ENCODE data around the gene C6.
"Not testable (repeated sequence)": the region's sequence is repeated elsewhere in the genome, so short reads cannot be mapped to it uniquely, and the experiment has no call there.

C6 gene

GRCh38 chr5:41212935-41213334 lies 397 bp downstream of the C6 start:
- no peak for TF ChIP-seq CTCF (conservative IDR thresholded peaks at IDR 0.05; ENCODE audit: low read depth, low read length)
- Histone ChIP-seq H3K9ac (no peak overlapping the region), H3K79me2 (ENCODE audit: insufficient read depth, low read depth) (no peaks in the 10 kb centered on the region), H3K4me3 (IDR thresholded peaks at IDR 0.05; ENCODE audit: insufficient read depth, low read depth, low read length) (no peak overlapping the region), H3K4me2 (no peak overlapping the region), H2AFZ (ENCODE audit: low read depth) (no peak overlapping the region), H3K27me3 (ENCODE audit: insufficient read depth, low read depth) (no peaks in the 10 kb centered on the region), H3K36me3 (ENCODE audit: insufficient read depth) (no peaks in the 10 kb centered on the region), H4K20me1 (ENCODE audit: insufficient read depth) (no peaks in the 10 kb centered on the region), H3K4me1 (ENCODE audit: low read depth, poor library complexity, severe bottlenecking) (no peaks in the 10 kb centered on the region), H3K27ac (no peak overlapping the region)

GRCh38 chr5:41211417-41211816 lies 1.9 kb downstream of the C6 start:
- no peaks in the 10 kb centered on the region for H3K27me3 ChIP-seq (ENCODE audit: insufficient read depth, low read depth)
- H3K36me3 ChIP-seq (ENCODE audit: insufficient read depth) = no peaks in the 10 kb centered on the region
- H4K20me1 ChIP-seq (ENCODE audit: insufficient read depth) = no peaks in the 10 kb centered on the region
- H3K79me2 ChIP-seq (ENCODE audit: insufficient read depth, low read depth) = no peaks in the 10 kb centered on the region
- H3K27ac ChIP-seq = no peak overlapping the region
- TF ChIP-seq CTCF (conservative IDR thresholded peaks at IDR 0.05; ENCODE audit: low read depth, low read length) = no peak
- H3K4me3 ChIP-seq (IDR thresholded peaks at IDR 0.05; ENCODE audit: insufficient read depth, low read depth, low read length) = no peak overlapping the region
- H3K4me2 ChIP-seq = no peak overlapping the region
- H2AFZ ChIP-seq (ENCODE audit: low read depth) = no peak overlapping the region
- H3K4me1 ChIP-seq (ENCODE audit: low read depth, poor library complexity, severe bottlenecking) = no peaks in the 10 kb centered on the region
- no peak overlapping the region for H3K9ac ChIP-seq

- not testable (repeated sequence) for H4K20me1 ChIP-seq (ENCODE audit: insufficient read depth); H3K4me3 ChIP-seq (IDR thresholded peaks at IDR 0.05; ENCODE audit: insufficient read depth, low read depth, low read length); H2AFZ ChIP-seq (ENCODE audit: low read depth); H3K79me2 ChIP-seq (ENCODE audit: insufficient read depth, low read depth); H3K4me1 ChIP-seq (ENCODE audit: low read depth, poor library complexity, severe bottlenecking); H3K36me3 ChIP-seq (ENCODE audit: insufficient read depth); H3K27me3 ChIP-seq (ENCODE audit: insufficient read depth, low read depth); H3K27ac ChIP-seq; H3K9ac ChIP-seq; H3K4me2 ChIP-seq
These were observed 7.9 kb downstream of the C6 start for GRCh38 chr5:41205475-41205874.

- Histone ChIP-seq H2AFZ (ENCODE audit: low read depth) (no peak overlapping the region), H3K27me3 (ENCODE audit: insufficient read depth, low read depth) (no peaks in the 10 kb centered on the region), H3K27ac (no peak overlapping the region), H3K4me1 (ENCODE audit: low read depth, poor library complexity, severe bottlenecking) (no peaks in the 10 kb centered on the region), H3K79me2 (ENCODE audit: insufficient read depth, low read depth) (no peaks in the 10 kb centered on the region), H3K36me3 (ENCODE audit: insufficient read depth) (no peaks in the 10 kb centered on the region), H3K9ac (no peak overlapping the region), H3K4me3 (IDR thresholded peaks at IDR 0.05; ENCODE audit: insufficient read depth, low read depth, low read length) (no peak overlapping the region), H3K4me2 (no peak overlapping the region), H4K20me1 (ENCODE audit: insufficient read depth) (no peaks in the 10 kb centered on the region)
- TF ChIP-seq CTCF (conservative IDR thresholded peaks at IDR 0.05; ENCODE audit: low read depth, low read length) = no peak
These were observed 10.3 kb downstream of the C6 start for GRCh38 chr5:41203033-41203432.

DNA sequence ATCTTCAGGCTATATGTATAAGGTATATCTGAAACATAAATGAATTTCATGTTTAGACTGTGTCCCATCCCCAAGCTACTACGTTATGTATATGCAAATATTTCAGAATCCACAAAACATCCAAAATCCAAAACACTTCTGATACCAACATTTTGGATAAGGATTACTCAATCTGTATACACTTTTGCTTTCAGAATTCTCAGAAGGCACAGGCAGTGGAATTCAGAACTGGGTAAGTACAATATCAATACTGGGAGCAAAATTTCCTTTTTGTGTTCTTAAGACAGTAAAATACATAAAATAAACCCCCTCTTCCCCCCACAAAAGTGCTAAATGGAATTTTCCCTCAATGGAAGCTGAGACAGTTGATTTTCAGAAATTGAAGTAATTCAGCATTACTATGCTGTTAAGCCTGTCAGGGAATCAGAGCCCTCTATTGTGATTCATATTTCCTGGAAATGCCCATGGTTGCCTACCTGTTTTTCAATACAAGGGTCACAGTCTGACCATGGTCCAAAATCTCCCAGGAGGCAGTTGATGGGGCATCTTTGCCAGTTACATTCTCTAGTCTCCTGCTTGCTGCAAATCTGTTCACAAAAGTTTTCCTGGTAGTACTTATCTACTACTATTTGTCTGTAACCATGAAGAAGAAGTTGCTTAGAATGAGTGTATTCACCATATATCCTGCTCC lies 12.1 kb downstream of the C6 start:
- Histone ChIP-seq H3K4me2 (no peak overlapping the region), H3K4me1 (ENCODE audit: low read depth, poor library complexity, severe bottlenecking) (no peaks in the 10 kb centered on the region), H3K36me3 (ENCODE audit: insufficient read depth) (no peaks in the 10 kb centered on the region), H3K9ac (no peak overlapping the region), H3K4me3 (IDR thresholded peaks at IDR 0.05; ENCODE audit: insufficient read depth, low read depth, low read length) (no peak overlapping the region), H3K79me2 (ENCODE audit: insufficient read depth, low read depth) (no peaks in the 10 kb centered on the region), H3K27me3 (ENCODE audit: insufficient read depth, low read depth) (no peaks in the 10 kb centered on the region), H4K20me1 (ENCODE audit: insufficient read depth) (no peaks in the 10 kb centered on the region), H2AFZ (ENCODE audit: low read depth) (no peak overlapping the region), H3K27ac (no peak overlapping the region)
- TF ChIP-seq CTCF (conservative IDR thresholded peaks at IDR 0.05; ENCODE audit: low read depth, low read length) = no peak
